H1 (cell line): ENCODE results near the gene PFKP. TPM values are rescaled to one million over a fixed set of nuclear protein-coding genes. Genes with fewer than 3 reads are reported as not detected.

Source experiments
- CEBPB ChIP-seq: IDR thresholded peaks from 2 replicates; pipeline ENCODE4 v1.6.1; 2012; ENCODE audit warnings: low read depth, low read length
- CTCF ChIP-seq, 3 experiments: IDR thresholded peaks; 1 replicate in 2 of 3; 2 replicates in 1 of 3; pipeline versions ENCODE4 v1.5.1 to v1.6.1; 2011; ENCODE audit warnings: low read length in 3 of 3, mild to moderate bottlenecking in 3 of 3, inconsistent platforms in 2 of 3, low read depth in 1 of 3, moderate library complexity in 1 of 3; ENCODE audit not compliant: insufficient read depth in 1 of 3; ENCODE audit errors: control extremely low read depth in 1 of 3
- HDAC2 ChIP-seq, 2 experiments: fragments of 300-600 bp in 1 of 2; sonication (generic) in 1 of 2; IDR thresholded peaks; 2 replicates each; pipeline ENCODE4 v1.6.1; 2011 to 2012; ENCODE audit warnings: low read depth in 2 of 2, low read length in 2 of 2, mild to moderate bottlenecking in 2 of 2, moderate library complexity in 2 of 2, borderline replicate concordance in 1 of 2, inconsistent platforms in 1 of 2
- KDM1A ChIP-seq: fragments of 200-600, 300-600 bp; sonication (generic); IDR thresholded peaks from 2 replicates; pipeline ENCODE4 v1.7.1; 2016; ENCODE audit warnings: mild to moderate bottlenecking, low read length, borderline replicate concordance
- MAX ChIP-seq: IDR thresholded peaks from 2 replicates; pipeline ENCODE4 v1.6.1; 2012; ENCODE audit warnings: inconsistent platforms
- polyA plus RNA-seq, 7 experiments: library from polyadenylated mRNA; depleted of rRNA in 3 of 7; stranded (reverse) in 5 of 7; unstranded in 2 of 7; fragments of >200 nt in 5 of 7; fragments of 200-250 nt in 2 of 7; gene quantifications; 1 replicate in 5 of 7; 2 replicates in 1 of 7; 4 replicates in 1 of 7; pipeline versions ENCODE4 v1.2.1 to v1.2.3, GENCODE V29; 2011 to 2013; ENCODE audit warnings: missing spikeins in 2 of 7, mixed read lengths in 2 of 7
- total RNA-seq: library from RNA; stranded (reverse); fragmentation: NEBNext Ultra II Directional; extraction: Animal tissue kit (Norgen Biotek cat#: 25700); gene quantifications from 2 replicates; pipeline ENCODE4 v1.2.1, GENCODE V29; 2021

PFKP gene
- total and polyA plus RNA-seq, 2 of the 8 experiments (the other 6 are each of a cell fraction or from before 2014, with no cell fraction given), result 51.2 to 128 TPM

DNA sequence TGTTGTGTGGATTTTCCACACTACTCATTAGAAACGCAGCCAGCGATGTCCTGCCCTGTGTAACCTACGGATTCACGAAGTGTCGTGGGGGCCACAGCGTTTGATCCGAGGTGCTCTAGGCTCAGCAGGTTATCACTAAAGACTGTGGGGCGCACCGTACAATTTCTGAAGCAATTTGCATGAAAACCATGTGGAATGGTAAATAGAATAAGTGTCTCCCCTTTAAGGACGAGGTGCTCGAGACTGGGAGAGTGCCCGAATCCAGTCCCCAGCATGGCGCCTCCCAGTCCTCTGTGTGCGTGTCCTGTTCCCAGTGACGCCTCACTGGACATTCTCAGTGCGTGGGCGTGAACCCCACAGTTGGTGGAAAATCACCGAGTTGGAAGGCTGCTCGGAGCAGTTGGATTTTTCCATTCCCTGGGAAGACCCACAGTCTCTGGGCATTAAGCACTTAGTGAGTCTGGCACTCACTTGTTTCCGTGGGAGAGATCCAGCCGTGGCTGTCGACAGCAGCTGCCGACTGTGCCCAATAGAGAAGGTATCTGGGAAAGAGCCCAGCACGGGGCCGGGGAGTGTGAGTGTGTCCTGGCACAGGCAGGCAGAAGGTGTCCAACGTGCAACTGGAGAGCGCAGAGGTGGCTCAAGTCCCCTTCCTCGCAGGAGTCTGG is 37.0 kb downstream of the PFKP start (continued):
- TF ChIP-seq CTCF (IDR thresholded peaks at IDR 0.05; ENCODE audit: control extremely low read depth in 1 of 3, insufficient read depth in 1 of 3, low read depth in 1 of 3, low read length in 3 of 3) (no peak), HDAC2 (IDR thresholded peaks at IDR 0.05; ENCODE audit: borderline replicate concordance in 1 of 2, low read depth in 2 of 2, low read length in 2 of 2) (no peak), CEBPB (no peak), KDM1A (no peak), MAX (no peak)
